Endothelial cell of hepatic sinusoid (primary cell): ENCODE results near the gene TCP10L.

Experiments used
- in situ Hi-C: cut with HindIII; loops from 2 replicates; pipeline ENCODE4 v1.10.0; 2017; ENCODE audit warnings: low sequenced_read_pairs

The TCP10L gene

DNA sequence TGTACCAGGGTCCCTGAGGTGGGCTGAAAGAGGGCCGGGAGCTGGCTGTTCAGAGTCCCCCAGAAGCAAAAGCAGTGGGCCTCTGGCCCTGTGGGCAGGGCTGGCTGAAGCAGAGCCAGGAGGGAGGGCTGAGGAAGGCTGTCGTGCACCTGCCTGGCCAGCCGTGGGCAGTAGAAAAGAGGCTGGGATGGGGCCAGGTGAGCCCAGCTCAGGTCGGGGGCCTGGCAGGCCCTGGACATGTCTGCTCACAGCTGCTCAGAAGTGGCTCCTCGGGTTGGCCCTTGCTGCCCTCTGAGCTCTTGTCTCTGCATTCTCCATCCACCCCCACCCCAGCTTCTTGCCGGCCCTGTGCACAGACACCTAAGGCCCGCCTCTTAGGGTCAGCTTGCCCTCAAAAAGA is 60.0 kb downstream of the TCP10L start:
- in situ Hi-C loops = no loop called here

DNA sequence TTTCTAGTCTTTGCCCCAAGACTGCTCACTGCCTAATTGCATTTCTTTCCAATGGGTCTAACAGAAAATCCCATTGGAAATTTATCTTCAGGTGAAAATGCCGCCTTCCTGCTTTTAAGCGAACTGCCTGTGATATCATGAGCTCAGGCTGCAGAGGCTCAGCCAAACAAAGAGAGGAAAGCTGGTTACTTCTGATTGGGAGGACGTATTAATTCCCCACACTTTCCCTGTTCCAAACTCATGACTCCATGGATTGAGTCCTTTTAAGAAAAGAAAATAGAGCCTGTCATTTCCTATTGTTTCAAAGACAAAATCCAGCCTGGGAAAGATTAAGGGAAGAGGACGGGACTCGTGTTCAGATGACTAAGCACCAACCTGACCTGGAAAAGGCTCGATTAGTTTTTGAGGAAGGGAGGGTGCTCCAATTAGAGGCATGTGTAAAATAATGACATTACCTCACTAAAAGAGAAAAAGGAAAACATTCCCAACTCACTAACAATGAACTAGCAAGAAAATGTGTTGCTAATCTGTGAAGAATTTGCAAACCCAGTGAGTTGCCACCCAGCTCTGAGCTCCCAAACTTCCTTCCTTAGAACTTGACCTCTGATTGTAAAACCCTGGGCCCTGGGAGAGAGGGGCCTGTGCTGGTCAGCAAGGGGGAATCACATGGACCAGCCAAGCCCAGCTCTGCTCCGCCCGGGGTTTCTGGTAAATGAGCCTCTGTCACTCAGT is 61.2 kb downstream of the TCP10L start:
- in situ Hi-C loops = loop anchor here (5.0 kb wide), 2 partner anchors 62 to 117 kb away; no protein-coding TSS in a partner anchor
